HEK293 (cell line): ENCODE results near the gene TNFAIP3.

Source experiments
- CTCF ChIA-PET: fragments of 350-600 bp; formaldehyde crosslinking; extraction: SDS; loops from one replicate; lab custom pipeline; 2021; ENCODE audit warnings: antibody characterized with exemption; lab: Yijun Ruan, JAX
- POLR2A ChIA-PET: fragments of 300-600 bp; formaldehyde crosslinking; extraction: SDS; loops from one replicate; lab custom pipeline; 2020; ENCODE audit warnings: antibody characterized with exemption, inconsistent platforms; lab: Yijun Ruan, JAX
- H3K27ac ChIP-seq: fragments of 200-500 bp; sonication (Bioruptor generic); 2 replicates; pipeline ENCODE4 v1.5.1; 2014; ENCODE audit warnings: low read depth, low read length, control low read depth, inconsistent platforms; ENCODE audit errors: extremely low read depth
- H3K36me3 ChIP-seq, 2 experiments: fragments of 200-500 bp in 1 of 2; sonication (Bioruptor generic) in 1 of 2; 1 replicate in 1 of 2; 2 replicates in 1 of 2; pipeline ENCODE4 v1.5.1; 2014 to 2017; ENCODE audit warnings: inconsistent platforms in 2 of 2, low read length in 2 of 2; ENCODE audit not compliant: control insufficient read depth in 2 of 2, insufficient read depth in 1 of 2
- H3K4me1 ChIP-seq: fragments of 200-500 bp; sonication (Bioruptor generic); 2 replicates; pipeline ENCODE4 v1.5.1; 2014; ENCODE audit warnings: mild to moderate bottlenecking, low read length, inconsistent platforms; ENCODE audit not compliant: control insufficient read depth, insufficient read depth
- H3K4me3 ChIP-seq: 2 replicates; pipeline ENCODE4 v1.5.1; 2011; ENCODE audit warnings: low read depth, mild to moderate bottlenecking, control low read depth, low read length, moderate library complexity
- H3K9me3 ChIP-seq: fragments of 200-500 bp; sonication (Bioruptor generic); 2 replicates; pipeline ENCODE4 v1.5.1; 2014; ENCODE audit warnings: low read depth, low read length, inconsistent platforms; ENCODE audit not compliant: control insufficient read depth, insufficient read depth
- PRDM1 ChIP-seq: fragments of 450-650 bp; formaldehyde crosslinking; IDR thresholded peaks from 2 replicates; pipeline ENCODE4; 2016; ENCODE audit warnings: missing biosample characterization, missing genetic modification characterization
- TCF7L2 ChIP-seq: IDR thresholded peaks from 2 replicates; pipeline ENCODE4 v1.6.1; 2011; ENCODE audit warnings: low read depth, mild to moderate bottlenecking, inconsistent platforms, low read length, moderate library complexity, borderline replicate concordance
- WT1 ChIP-seq: fragments of 450-650 bp; formaldehyde crosslinking; IDR thresholded peaks from 2 replicates; pipeline ENCODE4 v1.5.1; 2016; ENCODE audit warnings: missing biosample characterization, missing genetic modification characterization
- ZIC2 ChIP-seq: fragments of 450-650 bp; formaldehyde crosslinking; IDR thresholded peaks from 2 replicates; pipeline ENCODE4 v1.5.1; 2016; ENCODE audit warnings: missing biosample characterization, missing genetic modification characterization
- ZNF132 ChIP-seq: fragments of 450-650 bp; formaldehyde crosslinking; IDR thresholded peaks from 2 replicates; pipeline ENCODE4 v1.5.1; 2017; ENCODE audit warnings: missing biosample characterization, missing genetic modification characterization, borderline replicate concordance
- ZNF157 ChIP-seq: fragments of 450-650 bp; formaldehyde crosslinking; IDR thresholded peaks from 2 replicates; pipeline ENCODE4 v1.5.1; 2016; ENCODE audit warnings: missing biosample characterization, missing genetic modification characterization
- ZNF24 ChIP-seq: fragments of 450-650 bp; formaldehyde crosslinking; IDR thresholded peaks from 2 replicates; pipeline ENCODE4 v1.5.1; 2016; ENCODE audit warnings: missing biosample characterization, missing genetic modification characterization
- ZNF404 ChIP-seq: fragments of 450-650 bp; formaldehyde crosslinking; IDR thresholded peaks from 2 replicates; pipeline ENCODE4 v1.5.1; 2017; ENCODE audit warnings: missing biosample characterization, missing genetic modification characterization
- ZNF544 ChIP-seq: fragments of 450-650 bp; formaldehyde crosslinking; IDR thresholded peaks from 2 replicates; pipeline ENCODE4 v1.5.0; 2017; ENCODE audit warnings: missing biosample characterization, missing genetic modification characterization
- ZNF747 ChIP-seq: fragments of 450-650 bp; formaldehyde crosslinking; IDR thresholded peaks from 2 replicates; pipeline ENCODE4 v1.5.1; 2016; ENCODE audit warnings: missing biosample characterization, missing genetic modification characterization
- TF ChIP-seq, protein P1 (sequence below): fragments of 450-650 bp; formaldehyde crosslinking; IDR thresholded peaks from 2 replicates; pipeline ENCODE4 v1.5.1; 2016; ENCODE audit warnings: missing biosample characterization, missing genetic modification characterization, borderline replicate concordance
- TF ChIP-seq, protein P2 (sequence below): fragments of 450-650 bp; formaldehyde crosslinking; IDR thresholded peaks from 2 replicates; pipeline ENCODE4 v1.5.1; 2016; ENCODE audit warnings: missing biosample characterization, missing genetic modification characterization, borderline replicate concordance
- TF ChIP-seq, protein P3 (sequence below): fragments of 450-650 bp; formaldehyde crosslinking; IDR thresholded peaks from 2 replicates; pipeline ENCODE4 v1.5.1; 2016; ENCODE audit warnings: missing biosample characterization, missing genetic modification characterization

TNFAIP3 gene

DNA sequence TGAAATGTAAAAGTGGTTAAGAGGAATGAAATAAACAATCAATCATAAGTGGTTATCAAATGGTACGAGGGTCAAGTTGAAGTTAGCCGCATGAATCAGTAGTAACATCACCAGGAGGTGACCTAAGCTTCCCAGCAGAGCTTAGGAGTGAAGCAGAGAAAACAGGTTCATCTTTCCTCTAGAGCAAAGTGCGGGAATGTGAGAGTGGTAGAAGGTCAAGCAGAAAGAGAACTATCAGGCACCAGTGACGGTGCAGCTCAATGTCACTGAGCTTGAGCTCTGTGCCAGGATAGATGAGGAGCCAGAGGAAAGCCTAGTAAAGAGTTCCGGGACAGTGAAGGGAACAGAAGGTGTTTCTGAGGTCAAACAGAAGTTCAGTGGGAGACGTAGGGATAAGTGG lies 20.8 kb upstream of the TNFAIP3 start:
- POLR2A ChIA-PET = no interaction called here
- CTCF ChIA-PET = interaction anchor here (1.8 kb wide), 1 partner anchor 9 kb away, joined by 4 read pairs; no protein-coding TSS in a partner anchor
- H3K4me3 ChIP-seq = no peak overlapping the region
- no peak overlapping the region for H3K27ac ChIP-seq
- peaks cover 5% of the 10 kb centered on the region; the same call in 1 of the 2 replicates for H3K4me1 ChIP-seq
- H3K36me3 ChIP-seq = no peaks in the 10 kb centered on the region
- no peaks in the 10 kb centered on the region for H3K9me3 ChIP-seq
- TF ChIP-seq WT1 (tag by site-specific recombination) = no peak
- no peak for TF ChIP-seq TCF7L2
- TF ChIP-seq, protein P1, sequence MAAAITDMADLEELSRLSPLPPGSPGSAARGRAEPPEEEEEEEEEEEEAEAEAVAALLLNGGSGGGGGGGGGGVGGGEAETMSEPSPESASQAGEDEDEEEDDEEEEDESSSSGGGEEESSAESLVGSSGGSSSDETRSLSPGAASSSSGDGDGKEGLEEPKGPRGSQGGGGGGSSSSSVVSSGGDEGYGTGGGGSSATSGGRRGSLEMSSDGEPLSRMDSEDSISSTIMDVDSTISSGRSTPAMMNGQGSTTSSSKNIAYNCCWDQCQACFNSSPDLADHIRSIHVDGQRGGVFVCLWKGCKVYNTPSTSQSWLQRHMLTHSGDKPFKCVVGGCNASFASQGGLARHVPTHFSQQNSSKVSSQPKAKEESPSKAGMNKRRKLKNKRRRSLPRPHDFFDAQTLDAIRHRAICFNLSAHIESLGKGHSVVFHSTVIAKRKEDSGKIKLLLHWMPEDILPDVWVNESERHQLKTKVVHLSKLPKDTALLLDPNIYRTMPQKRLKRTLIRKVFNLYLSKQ (tag by site-specific recombination) = no peak
- no peak for TF ChIP-seq ZNF132 (tag by site-specific recombination)
- no peak for TF ChIP-seq ZNF404 (tag by site-specific recombination)
- TF ChIP-seq, protein P2, sequence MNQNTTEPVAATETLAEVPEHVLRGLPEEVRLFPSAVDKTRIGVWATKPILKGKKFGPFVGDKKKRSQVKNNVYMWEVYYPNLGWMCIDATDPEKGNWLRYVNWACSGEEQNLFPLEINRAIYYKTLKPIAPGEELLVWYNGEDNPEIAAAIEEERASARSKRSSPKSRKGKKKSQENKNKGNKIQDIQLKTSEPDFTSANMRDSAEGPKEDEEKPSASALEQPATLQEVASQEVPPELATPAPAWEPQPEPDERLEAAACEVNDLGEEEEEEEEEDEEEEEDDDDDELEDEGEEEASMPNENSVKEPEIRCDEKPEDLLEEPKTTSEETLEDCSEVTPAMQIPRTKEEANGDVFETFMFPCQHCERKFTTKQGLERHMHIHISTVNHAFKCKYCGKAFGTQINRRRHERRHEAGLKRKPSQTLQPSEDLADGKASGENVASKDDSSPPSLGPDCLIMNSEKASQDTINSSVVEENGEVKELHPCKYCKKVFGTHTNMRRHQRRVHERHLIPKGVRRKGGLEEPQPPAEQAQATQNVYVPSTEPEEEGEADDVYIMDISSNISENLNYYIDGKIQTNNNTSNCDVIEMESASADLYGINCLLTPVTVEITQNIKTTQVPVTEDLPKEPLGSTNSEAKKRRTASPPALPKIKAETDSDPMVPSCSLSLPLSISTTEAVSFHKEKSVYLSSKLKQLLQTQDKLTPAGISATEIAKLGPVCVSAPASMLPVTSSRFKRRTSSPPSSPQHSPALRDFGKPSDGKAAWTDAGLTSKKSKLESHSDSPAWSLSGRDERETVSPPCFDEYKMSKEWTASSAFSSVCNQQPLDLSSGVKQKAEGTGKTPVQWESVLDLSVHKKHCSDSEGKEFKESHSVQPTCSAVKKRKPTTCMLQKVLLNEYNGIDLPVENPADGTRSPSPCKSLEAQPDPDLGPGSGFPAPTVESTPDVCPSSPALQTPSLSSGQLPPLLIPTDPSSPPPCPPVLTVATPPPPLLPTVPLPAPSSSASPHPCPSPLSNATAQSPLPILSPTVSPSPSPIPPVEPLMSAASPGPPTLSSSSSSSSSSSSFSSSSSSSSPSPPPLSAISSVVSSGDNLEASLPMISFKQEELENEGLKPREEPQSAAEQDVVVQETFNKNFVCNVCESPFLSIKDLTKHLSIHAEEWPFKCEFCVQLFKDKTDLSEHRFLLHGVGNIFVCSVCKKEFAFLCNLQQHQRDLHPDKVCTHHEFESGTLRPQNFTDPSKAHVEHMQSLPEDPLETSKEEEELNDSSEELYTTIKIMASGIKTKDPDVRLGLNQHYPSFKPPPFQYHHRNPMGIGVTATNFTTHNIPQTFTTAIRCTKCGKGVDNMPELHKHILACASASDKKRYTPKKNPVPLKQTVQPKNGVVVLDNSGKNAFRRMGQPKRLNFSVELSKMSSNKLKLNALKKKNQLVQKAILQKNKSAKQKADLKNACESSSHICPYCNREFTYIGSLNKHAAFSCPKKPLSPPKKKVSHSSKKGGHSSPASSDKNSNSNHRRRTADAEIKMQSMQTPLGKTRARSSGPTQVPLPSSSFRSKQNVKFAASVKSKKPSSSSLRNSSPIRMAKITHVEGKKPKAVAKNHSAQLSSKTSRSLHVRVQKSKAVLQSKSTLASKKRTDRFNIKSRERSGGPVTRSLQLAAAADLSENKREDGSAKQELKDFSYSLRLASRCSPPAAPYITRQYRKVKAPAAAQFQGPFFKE (tag by site-specific recombination) = no peak
- no peak for TF ChIP-seq ZIC2 (tag by site-specific recombination)
- no peak for TF ChIP-seq PRDM1 (tag by site-specific recombination)
- no peak for TF ChIP-seq ZNF544 (tag by site-specific recombination)
- TF ChIP-seq, protein P3, sequence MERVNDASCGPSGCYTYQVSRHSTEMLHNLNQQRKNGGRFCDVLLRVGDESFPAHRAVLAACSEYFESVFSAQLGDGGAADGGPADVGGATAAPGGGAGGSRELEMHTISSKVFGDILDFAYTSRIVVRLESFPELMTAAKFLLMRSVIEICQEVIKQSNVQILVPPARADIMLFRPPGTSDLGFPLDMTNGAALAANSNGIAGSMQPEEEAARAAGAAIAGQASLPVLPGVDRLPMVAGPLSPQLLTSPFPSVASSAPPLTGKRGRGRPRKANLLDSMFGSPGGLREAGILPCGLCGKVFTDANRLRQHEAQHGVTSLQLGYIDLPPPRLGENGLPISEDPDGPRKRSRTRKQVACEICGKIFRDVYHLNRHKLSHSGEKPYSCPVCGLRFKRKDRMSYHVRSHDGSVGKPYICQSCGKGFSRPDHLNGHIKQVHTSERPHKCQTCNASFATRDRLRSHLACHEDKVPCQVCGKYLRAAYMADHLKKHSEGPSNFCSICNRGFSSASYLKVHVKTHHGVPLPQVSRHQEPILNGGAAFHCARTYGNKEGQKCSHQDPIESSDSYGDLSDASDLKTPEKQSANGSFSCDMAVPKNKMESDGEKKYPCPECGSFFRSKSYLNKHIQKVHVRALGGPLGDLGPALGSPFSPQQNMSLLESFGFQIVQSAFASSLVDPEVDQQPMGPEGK (tag by site-specific recombination) = no peak
- TF ChIP-seq ZNF747 (tag by site-specific recombination) = no peak

DNA sequence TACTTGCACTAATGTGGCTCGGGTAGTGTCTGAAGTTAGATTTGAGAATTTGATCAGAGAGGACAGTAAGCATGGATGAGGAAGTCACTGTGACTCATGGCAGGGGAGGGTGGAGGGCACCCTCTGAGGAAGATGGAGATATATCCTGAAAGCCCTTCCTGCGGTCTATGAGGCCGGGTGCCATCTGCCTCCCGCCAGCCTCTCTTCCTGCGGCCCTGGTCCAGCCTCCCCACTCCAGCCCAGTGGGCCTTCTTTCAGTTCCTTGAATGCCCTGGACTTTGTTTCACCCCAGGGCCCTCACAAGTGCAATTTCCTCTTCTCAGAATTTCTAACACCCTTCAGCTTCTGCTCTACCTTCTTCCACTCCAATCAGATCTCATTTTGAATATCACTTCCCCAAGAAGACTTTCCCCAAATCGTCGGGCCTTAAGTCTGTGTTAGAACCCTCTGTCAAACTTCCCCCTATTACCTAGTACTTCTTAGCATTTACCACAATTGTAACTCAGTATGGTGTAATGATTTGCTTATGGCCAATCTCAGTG lies 20.2 kb upstream of the TNFAIP3 start:
- POLR2A ChIA-PET = no interaction called here
- no peak for TF ChIP-seq ZNF157
- no peak for TF ChIP-seq ZNF24
- TF ChIP-seq PRDM1 (tag by site-specific recombination) = no peak
- TF ChIP-seq, all 188 proteins: peak for 0
- Histone ChIP-seq H3K4me3 (no peak overlapping the region), H3K9me3 (no peaks in the 10 kb centered on the region), H3K4me1 (peaks cover 5% of the 10 kb centered on the region; the same call in 1 of the 2 replicates), H3K36me3 (no peaks in the 10 kb centered on the region), H3K27ac (no peak overlapping the region)
- CTCF ChIA-PET = interaction anchor here (0.6 to 1.8 kb wide), 2 partner anchors 10 to 119 kb away, joined by 3 to 4 read pairs; no protein-coding TSS in a partner anchor
